Measurements from ENCODE around the gene ARHGAP10.

The ARHGAP10 gene

GRCh38 chr4:148057516-148057915, 325.6 kb downstream of the ARHGAP10 start:
- no peak for TF ChIP-seq Cebpa-rat (IDR thresholded peaks at IDR 0.05)

GRCh38 chr4:148057984-148058859, 326.3 kb downstream of the ARHGAP10 start:
- H3K4me2 ChIP-seq: peak overlapping the region; percentile 54 to 89 (median 78)
- no peak for TF ChIP-seq Cebpa-rat (IDR thresholded peaks at IDR 0.05)
- peaks cover 56 to 95% (median 85%) of the 10 kb centered on the region in 10 experiments for H3K4me1 ChIP-seq
- H3K9me3 ChIP-seq (replicated peaks in 1 of 11): no peaks in the 10 kb centered on the region
- H3K9ac ChIP-seq: no peak overlapping the region
- H4K20me1 ChIP-seq: peaks cover 0 to 39% (median 14%) of the 10 kb centered on the region in 11 experiments; a peak in 15 of 22 replicates
- H3K36me3 ChIP-seq: peaks cover 0 to 8% (median 0%) of the 10 kb centered on the region in 11 experiments; a peak in 4 of 22 replicates
- no peak overlapping the region for H3K4me3 ChIP-seq
- H3K27ac ChIP-seq: peak overlapping the region in 1 of 11 experiments; percentile 5; a peak in 1 of 22 replicates
- no peaks in the 10 kb centered on the region for H3K27me3 ChIP-seq

More at GRCh38 chr4:148057516-148057915, 325.6 kb downstream of the ARHGAP10 start:
- Histone ChIP-seq H3K4me1 (peaks cover 62 to 95% (median 87%) of the 10 kb centered on the region in 10 experiments), H3K27ac (no peak overlapping the region), H3K36me3 (0 out of 22 replicates have a peak, but pooled peaks cover 0 to 3% (median 0%) of the 10 kb centered on the region in 11 experiments), H3K9ac (no peak overlapping the region), H3K4me3 (no peak overlapping the region), H3K27me3 (no peaks in the 10 kb centered on the region), H3K4me2 (peak overlapping the region; percentile 48 to 89 (median 78)), H3K9me3 (replicated peaks in 1 of 11) (no peaks in the 10 kb centered on the region), H4K20me1 (peaks cover 0 to 38% (median 17%) of the 10 kb centered on the region in 11 experiments; a peak in 15 of 22 replicates)

- Histone ChIP-seq H3K9me3 (replicated peaks in 1 of 11) (no peaks in the 10 kb centered on the region), H4K20me1 (peaks cover 0 to 45% (median 9%) of the 10 kb centered on the region in 11 experiments; a peak in 13 of 22 replicates), H3K9ac (no peak overlapping the region), H3K27ac (no peak overlapping the region), H3K36me3 (peaks cover 0 to 23% (median 6%) of the 10 kb centered on the region in 11 experiments; a peak in 9 of 22 replicates), H3K27me3 (no peaks in the 10 kb centered on the region), H3K4me3 (no peak overlapping the region), H3K4me2 (peak overlapping the region; percentile 38 to 89 (median 78); a peak in 21 of 22 replicates), H3K4me1 (peaks cover 41 to 80% (median 70%) of the 10 kb centered on the region in 10 experiments)
- TF ChIP-seq Cebpa-rat (IDR thresholded peaks at IDR 0.05): no peak
Measured at GRCh38 chr4:148059617-148060180, 327.8 kb downstream of the ARHGAP10 start.

- Histone ChIP-seq H3K4me2 (peak overlapping the region in 10 of 11 experiments; percentile 5 to 79 (median 27); a peak in 12 of 22 replicates), H3K4me3 (no peak overlapping the region), H3K4me1 (peaks cover 40 to 72% (median 62%) of the 10 kb centered on the region in 10 experiments), H3K9ac (no peak overlapping the region), H4K20me1 (peaks cover 0 to 45% (median 9%) of the 10 kb centered on the region in 11 experiments; a peak in 12 of 22 replicates), H3K27ac (no peak overlapping the region), H3K9me3 (replicated peaks in 1 of 11) (no peaks in the 10 kb centered on the region), H3K36me3 (peaks cover 0 to 29% (median 11%) of the 10 kb centered on the region in 11 experiments; a peak in 10 of 22 replicates), H3K27me3 (no peaks in the 10 kb centered on the region)
- TF ChIP-seq Cebpa-rat (IDR thresholded peaks at IDR 0.05): no peak
Measured at GRCh38 chr4:148060264-148061140, 328.6 kb downstream of the ARHGAP10 start.

GRCh38 chr4:148061141-148061481, 329.2 kb downstream of the ARHGAP10 start:
- Histone ChIP-seq H4K20me1 (peaks cover 0 to 45% (median 9%) of the 10 kb centered on the region in 11 experiments; a peak in 12 of 22 replicates), H3K27ac (no peak overlapping the region), H3K27me3 (no peaks in the 10 kb centered on the region), H3K9me3 (replicated peaks in 1 of 11) (no peaks in the 10 kb centered on the region), H3K4me1 (peaks cover 40 to 66% (median 57%) of the 10 kb centered on the region in 10 experiments), H3K9ac (no peak overlapping the region), H3K36me3 (peaks cover 0 to 35% (median 12%) of the 10 kb centered on the region in 11 experiments; a peak in 12 of 22 replicates), H3K4me3 (no peak overlapping the region), H3K4me2 (0 out of 22 replicates have a peak overlapping the region, but pooled peaks of 1 of the 11 experiments have one; percentile 34)
- no peak for TF ChIP-seq Cebpa-rat (IDR thresholded peaks at IDR 0.05)

GRCh38 chr4:148061795-148062194, 329.9 kb downstream of the ARHGAP10 start:
- peaks cover 0 to 45% (median 9%) of the 10 kb centered on the region in 11 experiments; a peak in 12 of 22 replicates for H4K20me1 ChIP-seq
- TF ChIP-seq Cebpa-rat (IDR thresholded peaks at IDR 0.05): no peak
- peaks cover 0 to 42% (median 15%) of the 10 kb centered on the region in 11 experiments; a peak in 12 of 22 replicates for H3K36me3 ChIP-seq
- H3K27ac ChIP-seq: no peak overlapping the region
- peaks cover 35 to 59% (median 50%) of the 10 kb centered on the region in 10 experiments for H3K4me1 ChIP-seq
- H3K4me3 ChIP-seq: no peak overlapping the region
- peak overlapping the region in 8 of 11 experiments; percentile 23 to 53 (median 46); a peak in 15 of 22 replicates for H3K4me2 ChIP-seq
- no peak overlapping the region for H3K9ac ChIP-seq
- H3K27me3 ChIP-seq: no peaks in the 10 kb centered on the region
- no peaks in the 10 kb centered on the region for H3K9me3 ChIP-seq (replicated peaks in 1 of 11)

- Histone ChIP-seq H3K36me3 (peaks cover 0 to 49% (median 15%) of the 10 kb centered on the region in 11 experiments; a peak in 12 of 22 replicates), H4K20me1 (peaks cover 0 to 41% (median 10%) of the 10 kb centered on the region in 11 experiments; a peak in 12 of 22 replicates), H3K27ac (no peak overlapping the region), H3K4me3 (no peak overlapping the region), H3K4me1 (peaks cover 29 to 53% (median 44%) of the 10 kb centered on the region in 10 experiments), H3K4me2 (peak overlapping the region in 8 of 11 experiments; percentile 23 to 53 (median 46); a peak in 15 of 22 replicates), H3K27me3 (no peaks in the 10 kb centered on the region), H3K9ac (no peak overlapping the region), H3K9me3 (replicated peaks in 1 of 11) (no peaks in the 10 kb centered on the region)
- TF ChIP-seq Cebpa-rat (IDR thresholded peaks at IDR 0.05): no peak
Measured at GRCh38 chr4:148062301-148062950, 330.5 kb downstream of the ARHGAP10 start.

All from BLaER1 treated with 17β-estradiol and CSF1 and Interleukin-3, amounts not matched to agents 10 nM and 100 nM (cell line).